ENCODE data around the gene LRRC8D. TPM values are rescaled to one million over a fixed set of nuclear protein-coding genes. Genes with fewer than 3 reads are reported as not detected.

The LRRC8D gene
- total RNA-seq, 1 donor from 2014 or later: 45.0 TPM

- H3K36me3 Mint-ChIP-seq (ENCODE audit: low read depth): peaks cover 18% of the 10 kb centered on the region
- peak overlapping the region; percentile 91 for H3K27ac Mint-ChIP-seq
- no peaks in the 10 kb centered on the region for H3K27me3 Mint-ChIP-seq (ENCODE audit: insufficient read depth)
- peaks cover 81% of the 10 kb centered on the region for H3K4me1 Mint-ChIP-seq (ENCODE audit: low read depth)
- DNase-seq (ENCODE audit: low spot score): peak; percentile 69
- peak overlapping the region; percentile 93 for H3K4me3 Mint-ChIP-seq
- no peaks in the 10 kb centered on the region for H3K9me3 Mint-ChIP-seq
- intact Hi-C loops (cut with micrococcal nuclease): loop anchor here (1.0 to 5.0 kb wide), 11 partner anchors 12 to 231 kb away; partner anchors contain the start of genes LRRC8D and ZNF326
Observed at GRCh38 chr1:89843273-89844130, 22.7 kb downstream of the LRRC8D start.

- Mint-ChIP-seq H3K4me3 (peak overlapping the region; percentile 93), H3K27me3 (ENCODE audit: insufficient read depth) (no peaks in the 10 kb centered on the region), H3K4me1 (ENCODE audit: low read depth) (peaks cover 82% of the 10 kb centered on the region), H3K9me3 (no peaks in the 10 kb centered on the region), H3K36me3 (ENCODE audit: low read depth) (peaks cover 18% of the 10 kb centered on the region), H3K27ac (peak overlapping the region; percentile 89)
- no peak for DNase-seq (ENCODE audit: low spot score)
- intact Hi-C loops (cut with micrococcal nuclease): loop anchor here (1.0 to 5.0 kb wide), 4 partner anchors 40 to 232 kb away; no protein-coding TSS in a partner anchor
Observed at GRCh38 chr1:89844241-89844807, 23.5 kb downstream of the LRRC8D start.

- Mint-ChIP-seq H3K4me3 (peak overlapping the region; percentile 93), H3K27me3 (ENCODE audit: insufficient read depth) (no peaks in the 10 kb centered on the region), H3K27ac (peak overlapping the region; percentile 89), H3K36me3 (ENCODE audit: low read depth) (peaks cover 20% of the 10 kb centered on the region), H3K4me1 (ENCODE audit: low read depth) (peaks cover 82% of the 10 kb centered on the region), H3K9me3 (no peaks in the 10 kb centered on the region)
- no peak for DNase-seq (ENCODE audit: low spot score)
- intact Hi-C loops (cut with micrococcal nuclease): loop anchor here (1.0 to 5.0 kb wide), 4 partner anchors 41 to 233 kb away; no protein-coding TSS in a partner anchor
Observed at GRCh38 chr1:89844860-89845259, 24.0 kb downstream of the LRRC8D start.

- no peaks in the 10 kb centered on the region for H3K27me3 Mint-ChIP-seq (ENCODE audit: insufficient read depth)
- no peak for DNase-seq (ENCODE audit: low spot score)
- H3K4me1 Mint-ChIP-seq (ENCODE audit: low read depth): peaks cover 74% of the 10 kb centered on the region
- no peaks in the 10 kb centered on the region for H3K9me3 Mint-ChIP-seq
- H3K4me3 Mint-ChIP-seq: peak overlapping the region; percentile 45
- H3K36me3 Mint-ChIP-seq (ENCODE audit: low read depth): peaks cover 28% of the 10 kb centered on the region
- H3K27ac Mint-ChIP-seq: no peak overlapping the region
- intact Hi-C loops (cut with micrococcal nuclease): no loop called here
Observed at GRCh38 chr1:89847191-89847729, 26.4 kb downstream of the LRRC8D start.

GRCh38 chr1:89850844-89851415 lies 30.1 kb downstream of the LRRC8D start:
- Mint-ChIP-seq H3K27ac (no peak overlapping the region), H3K27me3 (ENCODE audit: insufficient read depth) (no peaks in the 10 kb centered on the region), H3K36me3 (ENCODE audit: low read depth) (peaks cover 27% of the 10 kb centered on the region), H3K4me1 (ENCODE audit: low read depth) (peaks cover 46% of the 10 kb centered on the region), H3K9me3 (no peaks in the 10 kb centered on the region), H3K4me3 (no peak overlapping the region)
- no peak for DNase-seq (ENCODE audit: low spot score)
- intact Hi-C loops (cut with micrococcal nuclease): no loop called here

- intact Hi-C loops (cut with micrococcal nuclease): no loop called here
- no peak for DNase-seq (ENCODE audit: low spot score)
- H3K36me3 Mint-ChIP-seq (ENCODE audit: low read depth): peaks cover 13% of the 10 kb centered on the region
- H3K27me3 Mint-ChIP-seq (ENCODE audit: insufficient read depth): no peaks in the 10 kb centered on the region
- H3K4me1 Mint-ChIP-seq (ENCODE audit: low read depth): peaks cover 17% of the 10 kb centered on the region
- H3K9me3 Mint-ChIP-seq: no peaks in the 10 kb centered on the region
- H3K4me3 Mint-ChIP-seq: no peak overlapping the region
- H3K27ac Mint-ChIP-seq: no peak overlapping the region
Observed at GRCh38 chr1:89854140-89854539, 33.3 kb downstream of the LRRC8D start.

GRCh38 chr1:89855413-89856123 lies 34.7 kb downstream of the LRRC8D start:
- Mint-ChIP-seq H3K36me3 (ENCODE audit: low read depth) (peaks cover 18% of the 10 kb centered on the region), H3K9me3 (no peaks in the 10 kb centered on the region), H3K27ac (no peak overlapping the region), H3K27me3 (ENCODE audit: insufficient read depth) (no peaks in the 10 kb centered on the region), H3K4me1 (ENCODE audit: low read depth) (peaks cover 4% of the 10 kb centered on the region), H3K4me3 (no peak overlapping the region)
- intact Hi-C loops (cut with micrococcal nuclease): loop anchor here (1.0 to 5.0 kb wide), 4 partner anchors 8 to 138 kb away; no protein-coding TSS in a partner anchor
- no peak for DNase-seq (ENCODE audit: low spot score)

GRCh38 chr1:89863165-89863830 lies 42.5 kb downstream of the LRRC8D start:
- H3K36me3 Mint-ChIP-seq (ENCODE audit: low read depth): peaks cover 54% of the 10 kb centered on the region
- H3K4me1 Mint-ChIP-seq (ENCODE audit: low read depth): peaks cover 53% of the 10 kb centered on the region
- H3K27me3 Mint-ChIP-seq (ENCODE audit: insufficient read depth): no peaks in the 10 kb centered on the region
- DNase-seq (ENCODE audit: low spot score): no peak
- no peaks in the 10 kb centered on the region for H3K9me3 Mint-ChIP-seq
- peak overlapping the region; percentile 56 for H3K4me3 Mint-ChIP-seq
- peak overlapping the region; percentile 49 for H3K27ac Mint-ChIP-seq
- intact Hi-C loops (cut with micrococcal nuclease): loop anchor here (1.0 kb wide), 1 partner anchor 8 kb away; no protein-coding TSS in a partner anchor

- Mint-ChIP-seq H3K27me3 (ENCODE audit: insufficient read depth) (no peaks in the 10 kb centered on the region), H3K9me3 (no peaks in the 10 kb centered on the region), H3K4me3 (no peak overlapping the region), H3K4me1 (ENCODE audit: low read depth) (peaks cover 68% of the 10 kb centered on the region), H3K36me3 (ENCODE audit: low read depth) (peaks cover 52% of the 10 kb centered on the region), H3K27ac (peak overlapping the region; percentile 25)
- intact Hi-C loops (cut with micrococcal nuclease): loop anchor here (2.0 kb wide), 2 partner anchors 15 to 23 kb away; no protein-coding TSS in a partner anchor
- no peak for DNase-seq (ENCODE audit: low spot score)
Observed at GRCh38 chr1:89865498-89866382, 44.9 kb downstream of the LRRC8D start.

- H3K4me3 Mint-ChIP-seq: no peak overlapping the region
- peaks cover 73% of the 10 kb centered on the region for H3K4me1 Mint-ChIP-seq (ENCODE audit: low read depth)
Observed at GRCh38 chr1:89866568-89866967, 45.7 kb downstream of the LRRC8D start.

GRCh38 chr1:89870998-89871397 lies 50.2 kb downstream of the LRRC8D start:
- H3K4me1 Mint-ChIP-seq (ENCODE audit: low read depth): peaks cover 46% of the 10 kb centered on the region
- intact Hi-C loops (cut with micrococcal nuclease): no loop called here
- DNase-seq (ENCODE audit: low spot score): no peak
- no peak overlapping the region for H3K4me3 Mint-ChIP-seq
- peaks cover 37% of the 10 kb centered on the region for H3K36me3 Mint-ChIP-seq (ENCODE audit: low read depth)
- H3K27ac Mint-ChIP-seq: peak overlapping the region; percentile 6
- H3K9me3 Mint-ChIP-seq: no peaks in the 10 kb centered on the region
- no peaks in the 10 kb centered on the region for H3K27me3 Mint-ChIP-seq (ENCODE audit: insufficient read depth)

More at GRCh38 chr1:89866568-89866967, 45.7 kb downstream of the LRRC8D start:
- Mint-ChIP-seq H3K27me3 (ENCODE audit: insufficient read depth) (no peaks in the 10 kb centered on the region), H3K9me3 (no peaks in the 10 kb centered on the region), H3K36me3 (ENCODE audit: low read depth) (peaks cover 53% of the 10 kb centered on the region), H3K27ac (no peak overlapping the region)
- no peak for DNase-seq (ENCODE audit: low spot score)
- intact Hi-C loops (cut with micrococcal nuclease): loop anchor here (2.0 kb wide), 2 partner anchors 14 to 24 kb away; no protein-coding TSS in a partner anchor
